GM12873 (cell line): ENCODE data around the gene RPL38.

Source experiments
- CTCF ChIP-seq: IDR thresholded peaks from 2 replicates; pipeline ENCODE4 v1.5.1; 2012; ENCODE audit warnings: low read depth, mild to moderate bottlenecking, moderate library complexity, low read length, control low read depth; ENCODE audit not compliant: insufficient read depth; ENCODE audit errors: missing control alignments

The RPL38 gene

GRCh38 chr17:74217037-74217730, 13.7 kb downstream of the RPL38 start:
- TF ChIP-seq CTCF, result no peak

- TF ChIP-seq CTCF, result no peak
These were observed 14.4 kb downstream of the RPL38 start for GRCh38 chr17:74217888-74218287.

- no peak for TF ChIP-seq CTCF
These were observed 15.0 kb downstream of the RPL38 start for GRCh38 chr17:74218436-74218835.

- TF ChIP-seq CTCF, result no peak
These were observed 16.2 kb downstream of the RPL38 start for GRCh38 chr17:74219576-74220133.

GRCh38 chr17:74220219-74220618, 16.7 kb downstream of the RPL38 start:
- no peak for TF ChIP-seq CTCF

GRCh38 chr17:74220946-74221818, 17.7 kb downstream of the RPL38 start:
- TF ChIP-seq CTCF, result no peak

- no peak for TF ChIP-seq CTCF
These were observed 18.9 kb downstream of the RPL38 start for GRCh38 chr17:74222399-74222798.
